B cell (primary cell): ENCODE measurements around the gene NME3. TPM values are rescaled to one million over a fixed set of nuclear protein-coding genes. Genes with fewer than 3 reads are reported as not detected.

Experiments used
- ATAC-seq: fragments of 200-7000 bp; cut with Tn5 transposase; one replicate; pipeline ENCODE4 v1.10.0; 2021; ENCODE audit warnings: low read depth, mild to moderate bottlenecking, moderate number of reproducible peaks, moderate library complexity
- CTCF ChIA-PET: fragments of 350-600 bp; sonication (Branson Sonifier 250); formaldehyde crosslinking; loops from one replicate; lab custom pipeline; 2021; ENCODE audit warnings: antibody characterized with exemption, inconsistent platforms; lab: Charles Lee
- POLR2A ChIA-PET: fragments of 350-600 bp; sonication (Branson Sonifier 250); formaldehyde crosslinking; loops from one replicate; lab custom pipeline; 2021; ENCODE audit warnings: antibody characterized with exemption; lab: Charles Lee
- DNase-seq: peaks from one replicate; pipeline ENCODE4 v3.0.0; 2013
- H2AFZ ChIP-seq: 2 replicates; pipeline ENCODE4 v1.6.1; 2012; ENCODE audit warnings: mild to moderate bottlenecking, low read depth, low read length; ENCODE audit not compliant: insufficient read depth, poor library complexity, severe bottlenecking
- H3K27ac ChIP-seq, 2 donors: 1 replicate in 1 of 2; 2 replicates in 1 of 2; pipeline ENCODE4 v1.5.1; 2012 to 2013; ENCODE audit warnings: low read length in 2 of 2, mild to moderate bottlenecking in 2 of 2, moderate library complexity in 1 of 2
- H3K27me3 ChIP-seq, 4 experiments: fragments of 200-600 bp in 1 of 4; sonication (generic) in 1 of 4; replicated peaks in 1 of 4; 1 replicate in 2 of 4; 2 replicates in 2 of 4; pipeline versions ENCODE4 v1.6.1 to v1.7.0; 2013 to 2016; ENCODE audit warnings: low read length in 3 of 4, mild to moderate bottlenecking in 2 of 4, mixed read lengths in 1 of 4, moderate library complexity in 1 of 4; ENCODE audit not compliant: insufficient read depth in 4 of 4, control insufficient read depth in 3 of 4; ENCODE audit errors: control extremely low read depth in 1 of 4
- H3K36me3 ChIP-seq, 2 experiments: replicated peaks in 1 of 2; 1 replicate in 1 of 2; 2 replicates in 1 of 2; pipeline versions ENCODE4 v1.6.1 to v1.7.1; 2013; ENCODE audit warnings: low read length in 1 of 2; ENCODE audit not compliant: insufficient read depth in 2 of 2, control insufficient read depth in 1 of 2; ENCODE audit errors: control extremely low read depth in 1 of 2, extremely low read depth in 1 of 2
- H3K4me1 ChIP-seq, 2 donors: fragments of 200-600 bp in 1 of 2; sonication (generic) in 1 of 2; 1 replicate in 1 of 2; 2 replicates in 1 of 2; pipeline versions ENCODE4 v1.5.1 to v1.6.1; 2013 to 2017; ENCODE audit warnings: low read length in 2 of 2; ENCODE audit not compliant: control insufficient read depth in 2 of 2, insufficient read depth in 2 of 2
- H3K4me2 ChIP-seq: replicated peaks from 2 replicates; pipeline ENCODE3; 2012; ENCODE audit warnings: mild to moderate bottlenecking, low read depth, low read length; ENCODE audit not compliant: poor library complexity, severe bottlenecking
- H3K4me3 ChIP-seq, 5 experiments: fragments of 200-600 bp in 1 of 5; sonication (generic) in 1 of 5; 1 replicate in 3 of 5; 2 replicates in 2 of 5; pipeline versions ENCODE4 v1.5.1 to v1.7.0; 2011 to 2016; ENCODE audit warnings: low read length in 4 of 5, mild to moderate bottlenecking in 4 of 5, low read depth in 2 of 5, control low read depth in 1 of 5, moderate library complexity in 1 of 5; ENCODE audit not compliant: insufficient read depth in 1 of 5; ENCODE audit errors: control extremely low read depth in 1 of 5, extremely low read depth in 1 of 5
- H3K79me2 ChIP-seq: fragments of 200-600 bp; sonication (generic); one replicate; pipeline ENCODE4 v1.6.0; 2016; ENCODE audit warnings: low read length; ENCODE audit not compliant: control insufficient read depth, insufficient read depth
- H3K9ac ChIP-seq: fragments of 200-600 bp; sonication (generic); 2 replicates; pipeline ENCODE4 v1.6.1; 2017; ENCODE audit warnings: mild to moderate bottlenecking, low read length, moderate library complexity
- H3K9me3 ChIP-seq, 3 donors: one replicate each; pipeline versions ENCODE4 v1.6.1 to v1.7.1; 2013; ENCODE audit warnings: low read length in 2 of 3; ENCODE audit not compliant: control insufficient read depth in 2 of 3, insufficient read depth in 1 of 3; ENCODE audit errors: control extremely low read depth in 1 of 3
- H4K20me1 ChIP-seq: 2 replicates; pipeline ENCODE4 v1.6.0; 2012; ENCODE audit warnings: mild to moderate bottlenecking, low read length; ENCODE audit not compliant: insufficient read depth, control insufficient read depth, poor library complexity, severe bottlenecking
- H3K27ac Mint-ChIP-seq: one replicate; pipeline ENCODE4 v1.8.0; 2021; ENCODE audit warnings: mixed read lengths
- H3K27me3 Mint-ChIP-seq: one replicate; pipeline ENCODE4 v1.8.0; 2021; ENCODE audit warnings: mixed read lengths
- H3K4me1 Mint-ChIP-seq: one replicate; pipeline ENCODE4 v1.8.0; 2021; ENCODE audit warnings: mixed read lengths
- H3K4me3 Mint-ChIP-seq: one replicate; pipeline ENCODE4 v1.8.0; 2021; ENCODE audit warnings: mixed read lengths
- H3K9me3 Mint-ChIP-seq: one replicate; pipeline ENCODE4 v1.8.0; 2022; ENCODE audit warnings: mixed read lengths; ENCODE audit not compliant: insufficient read depth
- CTCF ChIP-seq: fragments of 200-600 bp; IDR thresholded peaks from one replicate; pipeline ENCODE4 v1.8.0; 2022; ENCODE audit warnings: antibody characterized with exemption, mild to moderate bottlenecking
- EZH2 ChIP-seq: IDR thresholded peaks from 2 replicates; pipeline ENCODE4 v1.6.1; 2012; ENCODE audit warnings: borderline replicate concordance, low read depth, mild to moderate bottlenecking, moderate library complexity, low read length; ENCODE audit not compliant: insufficient read depth, poor library complexity, severe bottlenecking
- WGBS: methylation state at CpG from one replicate; pipeline ENCODE4 v1.1.5; 2013; ENCODE audit warnings: missing lambda C conversion rate; ENCODE audit not compliant: insufficient coverage; 5-methylcytosine and 5-hydroxymethylcytosine counted together
- intact Hi-C: fragments of 100-400 bp; cut with micrococcal nuclease; formaldehyde crosslinking; loops from one replicate; pipeline ENCODE4 v1.10.0; 2022
- polyA plus RNA-seq: library from polyadenylated mRNA; depleted of rRNA; stranded (reverse); fragments of >200 nt; gene quantifications from 2 replicates; pipeline ENCODE4 v1.2.3, GENCODE V29; 2012
- total RNA-seq, 2 donors: library from RNA; stranded (reverse); fragments of 120-200 nt in 1 of 2; gene quantifications; 1 replicate in 1 of 2; 2 replicates in 1 of 2; pipeline versions ENCODE4 v1.2.3 to v1.2.4, GENCODE V29; 2013 to 2022

NME3 gene
- total and polyA plus RNA-seq, 2 donors (not counting 1 experiment from before 2014, with no cell fraction given), result 63.2 to 150 TPM

DNA sequence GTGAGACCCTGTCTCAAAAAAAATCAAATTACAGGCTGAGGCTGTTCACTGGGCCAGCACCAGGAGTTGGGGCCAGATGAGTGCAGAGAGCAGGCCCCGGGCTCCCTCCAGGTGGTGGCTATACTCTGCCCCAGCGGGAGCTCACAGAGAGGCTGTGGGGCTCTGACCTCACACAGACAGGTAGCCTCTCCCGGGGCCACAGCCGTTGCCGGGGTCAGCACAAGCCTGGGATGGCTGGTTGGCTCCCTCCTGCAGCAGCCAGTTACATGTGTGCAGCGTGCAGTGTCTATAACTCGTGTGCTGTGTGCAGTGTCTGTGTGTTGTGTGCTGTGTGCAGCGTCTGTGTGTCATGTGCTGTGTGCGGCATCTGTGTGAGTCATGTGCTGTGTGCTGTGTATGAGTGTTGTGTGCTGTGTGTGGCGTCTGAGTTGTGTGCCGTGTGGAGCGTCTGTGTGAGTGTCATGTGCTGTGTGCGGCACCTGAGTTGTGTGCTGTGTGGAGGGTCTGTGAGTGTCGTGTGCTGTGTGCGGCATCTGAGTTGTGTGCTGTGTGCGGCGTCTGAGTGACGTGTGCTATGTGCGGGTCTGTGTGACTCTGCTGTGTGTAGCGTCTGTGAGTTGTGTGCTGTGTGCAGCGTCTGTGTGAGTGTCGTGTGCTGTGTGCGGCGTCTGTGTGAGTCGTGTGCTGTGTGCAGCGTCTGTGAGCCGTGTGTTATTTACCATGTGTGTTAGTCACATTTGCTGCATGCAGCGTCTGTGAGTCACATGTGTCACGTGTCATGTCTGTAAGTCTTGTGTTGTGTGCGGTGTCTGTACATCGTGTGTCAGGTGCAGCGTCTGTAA lies 44.5 kb downstream of the NME3 start:
- intact Hi-C loops, result no loop called here
- H3K9me3 ChIP-seq, result no peaks in the 10 kb centered on the region
- H3K36me3 ChIP-seq, result peaks cover 0 to 50% of the 10 kb centered on the region in 2 experiments
- peaks cover 34% of the 10 kb centered on the region for H3K4me1 Mint-ChIP-seq
- no peak overlapping the region for H3K4me3 Mint-ChIP-seq
- peak overlapping the region in 1 of 2 donors; percentile 62 for H3K27ac ChIP-seq
- no peaks in the 10 kb centered on the region for H3K27me3 ChIP-seq
- DNase-seq, result no peak
- ChIA-PET POLR2A (no interaction called here), CTCF (interaction anchor here (0.8 to 1.0 kb wide), 2 partner anchors 13 to 25 kb away, joined by 3 read pairs; no protein-coding TSS in a partner anchor)
- no peak overlapping the region for H3K4me2 ChIP-seq
- TF ChIP-seq CTCF (no peak), EZH2 (no peak)
- peaks cover 63% of the 10 kb centered on the region for H4K20me1 ChIP-seq
- H2AFZ ChIP-seq, result no peak overlapping the region
- H3K4me1 ChIP-seq, result peaks cover 34 to 50% of the 10 kb centered on the region in 2 donors
- H3K4me3 ChIP-seq, result no peak overlapping the region
- no peak overlapping the region for H3K9ac ChIP-seq
- H3K9me3 Mint-ChIP-seq, result no peaks in the 10 kb centered on the region
- H3K79me2 ChIP-seq, result peaks cover 88% of the 10 kb centered on the region
- H3K27ac Mint-ChIP-seq, result peak overlapping the region; percentile 11
- no peaks in the 10 kb centered on the region for H3K27me3 Mint-ChIP-seq
- no peak for ATAC-seq
- WGBS, result 97% methylated on average over 32 of the region's 32 CpGs

- no peak overlapping the region for H3K9ac ChIP-seq
- no peak overlapping the region for H3K4me3 ChIP-seq
- peaks cover 0 to 37% of the 10 kb centered on the region in 2 experiments for H3K36me3 ChIP-seq
- H3K4me2 ChIP-seq, result peak overlapping the region; percentile 8
- 96% methylated on average over 8 of the region's 12 CpGs for WGBS
- no peak overlapping the region for H3K27ac Mint-ChIP-seq
- DNase-seq (no peak), ATAC-seq (no peak)
- no peaks in the 10 kb centered on the region for H3K27me3 ChIP-seq
- H4K20me1 ChIP-seq, result peaks cover 58% of the 10 kb centered on the region
- TF ChIP-seq EZH2, result no peak
- TF ChIP-seq CTCF, result no peak
- H3K4me1 Mint-ChIP-seq, result peaks cover 44% of the 10 kb centered on the region
- intact Hi-C loops, result no loop called here
- ChIA-PET CTCF (interaction anchor here (0.6 to 1.9 kb wide), 3 partner anchors 9 to 910 kb away, joined by 3 to 9 read pairs (median 3); no protein-coding TSS in a partner anchor), POLR2A (interaction anchor here (0.6 kb wide), 1 partner anchor 8 kb away, joined by 6 read pairs; no protein-coding TSS in a partner anchor)
- no peaks in the 10 kb centered on the region for H3K9me3 Mint-ChIP-seq
- H2AFZ ChIP-seq, result no peak overlapping the region
- peaks cover 45 to 69% of the 10 kb centered on the region in 2 donors for H3K4me1 ChIP-seq
- H3K27ac ChIP-seq, result no peak overlapping the region
- H3K79me2 ChIP-seq, result peaks cover 88% of the 10 kb centered on the region
- H3K27me3 Mint-ChIP-seq, result no peaks in the 10 kb centered on the region
- H3K4me3 Mint-ChIP-seq, result no peak overlapping the region
- H3K9me3 ChIP-seq, result no peaks in the 10 kb centered on the region
Measured at GRCh38 chr16:1724491-1724890, 46.9 kb downstream of the NME3 start.
